NCI-H748 treated with DMSO at 0.1 percent for 48 hours (cell line): ENCODE data around the gene NKIRAS1.
"Not testable (repeated sequence)": the region's sequence is repeated elsewhere in the genome, so short reads cannot be mapped to it uniquely, and the experiment has no call there.

Experiments used
- DNase-seq: peaks from one replicate; lab custom pipeline; 2025; lab: John Stamatoyannopoulos, UW

NKIRAS1 gene

DNA sequence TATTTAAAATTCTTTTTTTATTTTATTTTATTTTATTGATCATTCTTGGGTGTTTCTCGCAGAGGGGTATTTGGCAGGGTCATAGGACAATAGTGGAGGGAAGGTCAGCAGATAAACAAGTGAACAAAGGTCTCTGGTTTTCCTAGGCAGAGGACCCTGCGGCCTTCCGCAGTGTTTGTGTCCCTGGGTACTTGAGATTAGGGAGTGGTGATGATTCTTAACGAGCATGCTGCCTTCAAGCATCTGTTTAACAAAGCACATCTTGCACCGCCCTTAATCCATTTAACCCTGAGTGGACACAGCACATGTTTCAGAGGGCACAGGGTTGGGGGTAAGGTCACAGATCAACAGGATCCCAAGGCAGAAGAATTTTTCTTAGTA, 46.1 kb downstream of the NKIRAS1 start:
- DNase-seq = not testable (repeated sequence)

DNA sequence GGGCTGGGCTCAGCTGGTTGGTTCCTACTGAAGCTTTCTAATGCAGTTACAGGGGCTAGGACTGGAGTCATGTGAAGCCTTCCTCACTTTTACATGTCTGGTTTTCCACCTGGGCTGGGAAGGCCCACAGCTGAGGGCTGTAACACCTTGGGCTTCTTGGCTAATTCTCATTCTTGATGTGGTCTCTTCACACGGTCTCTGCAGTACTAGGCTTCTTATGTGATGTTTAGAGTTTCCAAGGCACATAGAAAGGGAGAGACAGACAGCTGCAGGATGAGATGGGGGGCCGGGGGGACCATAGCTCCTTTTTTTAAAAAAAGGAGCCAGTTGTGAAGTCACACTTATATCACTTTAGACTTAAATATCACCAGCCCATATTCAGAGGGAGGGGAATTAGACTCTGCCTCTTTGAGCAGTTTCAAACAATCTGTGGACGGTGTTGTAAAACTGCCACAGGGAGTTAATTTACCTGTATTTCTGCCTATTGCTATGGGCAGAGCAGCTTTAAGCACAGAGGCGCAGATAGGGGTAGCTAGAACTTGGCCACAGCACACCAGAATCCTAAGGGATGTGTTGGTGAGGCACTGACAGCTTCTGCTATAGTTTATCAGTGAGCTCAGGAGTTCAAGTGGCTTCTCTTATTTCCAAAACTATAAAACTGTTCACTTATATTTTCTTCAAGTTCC, 46.7 kb downstream of the NKIRAS1 start:
- DNase-seq = no peak

DNA sequence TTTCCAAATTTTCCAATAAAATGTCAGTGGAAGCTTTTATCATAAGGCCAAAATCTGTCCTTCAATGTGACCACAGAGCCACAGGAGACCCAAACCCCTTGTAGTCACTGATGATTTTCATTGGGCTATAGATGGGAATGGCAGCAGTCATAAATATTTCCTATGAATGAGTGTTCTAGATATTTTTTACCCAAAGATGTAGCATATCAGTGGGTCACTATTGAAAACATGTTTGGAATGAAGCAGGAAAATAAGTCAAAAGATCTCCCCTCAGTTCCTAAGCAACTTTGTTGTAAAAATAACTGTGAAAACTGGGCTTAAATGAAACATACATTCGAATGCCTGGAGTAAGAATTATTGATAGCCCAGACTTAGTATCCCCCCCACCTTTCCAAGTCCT, 49.0 kb downstream of the NKIRAS1 start:
- DNase-seq = no peak

DNA sequence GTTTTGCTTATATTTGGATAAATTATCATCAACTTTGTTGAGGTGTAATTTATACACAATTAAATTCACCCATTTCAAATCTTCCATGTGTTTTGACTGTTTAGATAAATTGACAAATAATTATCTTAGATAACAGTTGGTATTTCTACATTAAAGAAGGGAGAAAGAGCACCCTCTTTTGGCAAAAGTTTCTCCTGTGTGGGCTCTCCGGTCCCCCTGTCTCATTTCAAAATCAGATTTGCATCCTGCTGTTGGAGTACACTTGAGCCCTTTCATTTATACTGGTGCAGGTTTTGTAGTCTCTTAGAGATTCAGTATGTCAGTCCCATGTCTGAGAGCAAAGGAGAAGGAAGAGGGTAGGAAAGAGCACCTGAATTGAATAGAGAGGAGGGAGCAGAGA, 49.4 kb downstream of the NKIRAS1 start:
- no peak for DNase-seq

DNA sequence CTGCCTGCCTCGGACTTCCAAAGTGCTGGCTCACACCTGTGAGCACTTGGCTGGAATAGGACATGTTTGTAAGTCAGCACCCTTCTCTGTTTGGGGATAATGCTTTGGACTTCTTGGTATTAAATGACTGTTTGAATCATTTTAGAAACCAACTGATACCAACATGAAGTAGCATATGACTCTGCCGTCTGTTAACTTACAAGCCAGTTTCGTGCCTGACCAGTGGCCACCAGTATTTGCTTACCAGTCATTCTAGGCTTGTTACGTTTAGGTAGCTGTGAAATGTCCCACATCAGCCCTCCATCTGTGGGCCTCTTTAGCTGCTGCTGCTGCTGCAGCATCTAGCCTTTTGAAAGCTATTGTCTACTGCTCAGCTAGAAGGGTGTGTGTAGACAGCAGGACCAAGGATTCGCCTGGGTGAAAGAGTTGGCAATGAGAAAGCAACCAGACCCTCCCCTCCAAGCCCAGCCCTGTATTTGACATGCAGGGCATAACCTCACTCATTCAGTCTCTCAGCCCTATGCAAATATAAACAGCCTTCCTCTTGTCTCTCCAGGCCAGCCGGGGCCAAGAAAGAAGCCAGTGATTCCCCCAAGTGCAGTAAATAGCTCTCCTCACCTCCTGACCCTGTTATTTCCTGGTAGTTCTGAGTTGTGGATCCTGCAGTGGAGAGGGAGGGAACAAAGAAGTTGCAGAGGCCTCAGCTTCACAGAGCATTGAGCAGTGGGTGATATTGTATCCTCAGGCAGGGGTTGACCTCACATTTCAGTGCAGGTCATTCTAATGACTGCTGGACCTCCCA, 51.0 kb downstream of the NKIRAS1 start:
- DNase-seq = no peak

DNA sequence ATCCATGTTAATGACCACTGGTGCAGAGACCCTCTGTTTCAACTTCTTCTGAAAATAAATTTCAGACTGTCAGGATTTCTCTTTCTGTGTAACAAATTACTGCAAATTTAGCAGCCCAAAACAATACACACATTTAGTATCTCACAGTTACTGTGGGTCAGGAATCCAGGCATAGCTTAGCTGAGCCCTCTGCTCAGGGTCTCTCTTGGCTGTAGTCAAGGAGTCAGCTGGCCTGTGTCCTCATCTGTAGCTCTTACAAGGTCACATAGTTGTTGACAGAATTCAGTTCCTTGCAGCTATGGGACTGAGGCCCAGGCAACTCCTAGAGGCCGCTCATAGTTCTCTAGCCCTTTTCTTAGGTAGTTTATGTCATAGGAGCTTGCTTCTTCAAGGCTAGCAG, 51.9 kb downstream of the NKIRAS1 start:
- DNase-seq = no peak

DNA sequence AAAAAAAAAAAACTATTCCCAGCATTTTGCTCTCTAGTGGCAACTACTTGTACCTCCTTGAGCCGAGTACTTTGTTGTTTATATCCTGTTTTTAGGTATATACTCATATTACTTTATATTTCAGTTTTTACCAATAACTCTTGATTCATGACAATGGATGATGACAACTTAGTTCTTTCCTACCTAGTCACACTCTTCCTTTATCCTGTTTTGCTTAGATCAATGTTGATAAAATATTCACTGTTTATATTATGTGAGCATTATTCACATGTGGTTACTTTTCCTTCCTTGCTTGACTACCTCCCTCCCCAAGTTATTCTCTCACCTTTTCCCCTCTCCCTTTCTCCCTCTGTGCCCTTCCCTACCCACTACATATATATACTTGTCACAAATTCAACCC, 53.7 kb downstream of the NKIRAS1 start:
- no peak for DNase-seq

DNA sequence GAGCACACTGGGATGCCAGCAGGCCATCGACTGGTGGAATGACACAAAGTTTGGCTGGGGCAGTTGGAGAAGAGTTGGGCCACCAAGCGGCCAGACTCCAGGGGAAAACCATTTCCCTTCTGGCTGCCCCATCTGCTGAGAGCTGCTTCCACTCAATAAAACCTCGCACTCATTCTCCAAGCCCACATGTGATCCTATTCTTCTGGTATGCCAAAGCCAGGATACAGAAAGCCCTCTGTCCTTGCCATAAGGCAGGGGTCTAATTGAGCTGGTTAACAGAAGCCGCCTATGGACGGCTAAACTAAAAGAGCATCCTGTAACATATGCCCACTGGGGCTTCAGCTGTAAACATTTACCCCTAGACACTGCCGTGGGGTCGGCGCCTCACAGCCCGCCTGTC, 55.1 kb downstream of the NKIRAS1 start:
- no peak for DNase-seq

DNA sequence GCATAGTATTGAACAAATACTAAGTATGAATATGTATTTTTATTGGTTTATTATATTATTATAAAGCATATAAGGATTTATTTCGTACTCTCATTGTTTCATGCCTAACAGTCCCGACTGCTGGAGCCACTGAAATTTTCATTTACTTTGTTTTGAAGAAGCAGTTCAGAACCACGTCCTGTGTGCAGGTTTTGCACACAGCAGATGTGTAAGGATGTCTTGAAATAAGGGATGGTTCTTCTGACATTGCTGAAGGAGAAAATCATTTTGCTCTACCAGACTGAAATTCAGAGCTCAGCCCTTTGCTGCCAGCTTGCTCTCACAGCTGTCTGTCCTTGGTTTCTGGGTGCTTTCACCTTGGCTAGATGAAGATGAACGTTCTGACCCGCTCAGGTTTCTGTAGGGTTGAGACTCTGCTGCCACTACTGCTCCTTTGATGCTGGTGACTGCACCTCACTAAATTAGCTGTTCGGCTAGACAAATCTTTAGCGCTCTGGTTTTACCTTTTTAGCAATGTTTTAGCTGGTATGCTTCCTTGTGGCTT, 56.9 kb downstream of the NKIRAS1 start:
- DNase-seq = no peak

DNA sequence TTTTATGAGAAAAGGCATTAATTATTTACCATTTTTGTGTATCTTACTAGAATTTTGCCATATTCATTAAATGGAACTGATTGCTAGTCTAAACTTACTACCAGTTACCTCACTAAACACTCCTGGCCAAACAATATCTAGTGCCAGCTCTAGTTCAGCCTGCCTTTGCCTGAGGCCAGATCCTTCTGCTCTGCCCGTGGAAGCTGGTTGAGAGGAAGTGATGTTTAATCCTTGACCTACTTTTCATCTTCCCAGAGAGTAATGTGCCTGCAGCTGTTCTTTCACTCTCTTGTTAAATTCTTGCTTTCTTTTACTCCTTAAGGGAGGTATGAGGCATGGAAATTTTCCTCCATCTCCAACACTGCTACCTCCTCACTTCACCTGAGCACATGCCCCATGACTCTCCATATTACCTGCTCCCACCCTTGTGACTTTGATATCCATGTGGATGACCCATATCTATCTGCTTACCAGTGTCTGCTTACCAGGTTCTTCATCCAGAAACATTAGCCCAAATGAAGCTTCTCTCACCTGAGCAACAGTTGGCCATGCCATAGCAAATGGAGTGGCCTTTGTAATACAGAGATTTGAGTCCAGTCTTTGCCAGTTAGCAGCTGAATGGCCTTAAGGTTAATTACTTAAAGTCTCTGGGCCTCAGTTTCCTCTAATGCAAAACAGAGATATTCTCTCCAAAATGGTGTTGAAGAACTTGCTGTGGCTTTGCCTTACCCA, 57.6 kb downstream of the NKIRAS1 start:
- no peak for DNase-seq

DNA sequence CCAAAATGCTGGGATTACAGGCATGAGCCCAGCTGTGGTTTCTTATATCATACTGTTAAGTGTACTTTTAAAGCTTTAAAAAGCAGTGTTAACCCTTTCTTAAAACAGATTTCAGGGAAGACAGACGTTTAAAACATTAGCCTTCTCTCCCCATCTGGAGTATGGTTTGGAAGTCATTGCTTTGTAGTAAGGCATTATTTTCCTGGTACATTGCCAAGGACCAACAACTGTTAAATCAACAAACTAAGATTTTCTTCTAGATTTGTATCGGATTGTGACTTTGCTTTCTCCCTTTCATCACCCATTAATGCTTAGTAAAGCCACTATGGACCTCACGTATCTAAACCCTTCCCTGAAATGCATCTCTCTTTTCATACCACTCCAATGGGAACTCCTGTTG, 60.5 kb downstream of the NKIRAS1 start:
- no peak for DNase-seq

DNA sequence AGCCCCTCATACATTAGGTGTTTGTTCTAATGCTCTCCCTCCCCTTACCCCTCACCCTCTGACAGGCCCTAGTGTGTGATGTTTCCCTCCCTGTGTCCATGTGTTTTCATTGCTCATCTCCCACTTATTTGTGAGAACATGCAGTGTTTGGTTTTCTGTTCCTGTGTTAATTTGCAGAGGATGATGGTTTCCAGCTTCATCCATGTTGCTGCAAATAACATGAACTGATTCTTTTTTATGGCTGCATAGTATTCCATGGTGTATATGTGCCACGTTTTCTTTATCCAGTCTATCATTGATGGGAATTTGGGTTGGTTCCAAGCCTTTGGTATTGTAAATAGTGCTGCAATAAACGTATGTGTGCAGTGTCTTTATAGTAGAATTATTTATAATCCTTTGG, 67.3 kb downstream of the NKIRAS1 start:
- DNase-seq = not testable (repeated sequence)

DNA sequence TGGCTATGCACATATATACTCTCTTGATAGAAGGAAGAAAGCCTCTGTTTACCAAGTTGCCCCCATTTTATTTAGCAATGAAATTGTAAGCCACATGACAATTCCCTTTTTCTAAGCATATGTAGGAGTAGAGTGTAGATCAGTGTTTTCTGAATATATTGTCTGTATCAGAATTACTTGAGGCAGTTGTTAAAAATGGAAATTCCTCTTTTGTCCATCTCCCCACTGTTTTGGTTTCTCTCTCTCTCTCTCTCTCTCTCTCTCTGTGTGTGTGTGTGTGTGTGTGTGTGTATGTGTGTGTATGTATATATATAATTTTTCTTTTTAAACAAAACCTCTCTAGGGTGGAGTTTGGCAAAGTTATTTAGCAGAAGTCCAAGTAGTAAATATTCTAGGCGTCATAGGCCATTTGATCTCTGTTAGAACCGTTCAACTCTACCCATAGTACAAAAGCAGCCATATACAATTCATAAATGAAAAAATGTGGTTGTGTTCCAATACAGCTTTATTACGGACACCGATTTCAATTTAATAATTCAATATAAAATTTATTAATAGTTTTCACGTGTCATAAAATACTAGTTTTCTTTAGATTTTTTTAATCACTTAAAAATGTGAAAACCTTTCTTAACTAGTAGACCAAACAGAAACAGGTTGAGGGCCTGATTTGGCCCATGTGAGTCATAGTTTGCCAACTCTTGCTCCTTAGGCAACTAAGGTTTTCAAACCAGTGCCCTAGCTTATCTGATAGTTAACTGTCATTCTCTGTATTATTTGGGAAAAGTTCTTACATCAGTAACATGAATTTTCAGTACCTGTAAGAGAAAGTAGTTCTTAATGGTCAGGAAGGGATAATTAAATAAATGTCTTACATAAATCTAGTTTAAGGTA, 71.2 kb downstream of the NKIRAS1 start:
- no peak for DNase-seq

DNA sequence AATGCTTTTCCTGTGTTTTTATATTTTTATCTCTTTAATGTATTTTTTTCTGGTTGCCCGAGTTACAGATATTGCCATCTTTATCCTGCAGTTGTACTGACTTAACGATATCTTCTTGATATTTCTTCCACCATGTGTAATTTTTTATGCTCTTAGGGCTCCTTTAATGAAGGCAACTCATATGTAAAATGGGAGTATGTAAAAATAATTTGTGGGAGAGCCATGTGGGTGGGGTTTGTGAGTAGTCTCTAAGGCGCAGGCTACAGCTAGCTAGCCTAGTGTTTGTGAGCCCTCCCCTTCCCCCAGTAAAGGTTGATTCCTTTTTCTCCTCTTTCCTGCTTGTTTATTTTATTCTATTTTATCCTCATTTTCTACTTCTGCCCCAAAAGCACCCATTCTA, 72.9 kb downstream of the NKIRAS1 start:
- no peak for DNase-seq
